ENCODE results near the gene ACTR3.

ACTR3 gene

GRCh38 chr2:113878743-113879142, 11.1 kb upstream of the ACTR3 start:
- H3K4me3 ChIP-seq (ENCODE audit: low read depth, low read length): no peak overlapping the region

GRCh38 chr2:113879457-113879856, 10.4 kb upstream of the ACTR3 start:
- no peak for DNase-seq
- Histone ChIP-seq H3K27me3 (no peaks in the 10 kb centered on the region), H3K36me3 (no peaks in the 10 kb centered on the region), H3K4me3 (ENCODE audit: low read depth, low read length) (no peak overlapping the region), H3K9me3 (no peaks in the 10 kb centered on the region), H3K4me1 (no peaks in the 10 kb centered on the region)
- no peak for TF ChIP-seq CTCF (IDR thresholded peaks at IDR 0.05; ENCODE audit: low read depth, low read length)

More at GRCh38 chr2:113878743-113879142, 11.1 kb upstream of the ACTR3 start:
- TF ChIP-seq CTCF (IDR thresholded peaks at IDR 0.05; ENCODE audit: low read depth, low read length): no peak
- Histone ChIP-seq H3K36me3 (no peaks in the 10 kb centered on the region), H3K9me3 (no peaks in the 10 kb centered on the region), H3K4me1 (no peaks in the 10 kb centered on the region), H3K27me3 (no peaks in the 10 kb centered on the region)
- DNase-seq: no peak

GRCh38 chr2:113886479-113887008, 3.3 kb upstream of the ACTR3 start:
- no peak for DNase-seq
- H3K27me3 ChIP-seq: no peaks in the 10 kb centered on the region
- no peaks in the 10 kb centered on the region for H3K36me3 ChIP-seq
- no peaks in the 10 kb centered on the region for H3K9me3 ChIP-seq
- H3K4me1 ChIP-seq: no peaks in the 10 kb centered on the region
- TF ChIP-seq CTCF (IDR thresholded peaks at IDR 0.05; ENCODE audit: low read depth, low read length): no peak
- H3K4me3 ChIP-seq (ENCODE audit: low read depth, low read length): no peak overlapping the region

- DNase-seq: no peak
- no peak for TF ChIP-seq CTCF (IDR thresholded peaks at IDR 0.05; ENCODE audit: low read depth, low read length)
- H3K4me1 ChIP-seq: no peaks in the 10 kb centered on the region
- H3K9me3 ChIP-seq: no peaks in the 10 kb centered on the region
- no peak overlapping the region for H3K4me3 ChIP-seq (ENCODE audit: low read depth, low read length)
- no peaks in the 10 kb centered on the region for H3K36me3 ChIP-seq
- H3K27me3 ChIP-seq: no peaks in the 10 kb centered on the region
Observed at GRCh38 chr2:113887009-113887792, 2.7 kb upstream of the ACTR3 start.

- Histone ChIP-seq H3K9me3 (no peaks in the 10 kb centered on the region), H3K27me3 (no peaks in the 10 kb centered on the region), H3K36me3 (no peaks in the 10 kb centered on the region), H3K4me1 (no peaks in the 10 kb centered on the region), H3K4me3 (ENCODE audit: low read depth, low read length) (peak overlapping the region; percentile 76)
- no peak for TF ChIP-seq CTCF (IDR thresholded peaks at IDR 0.05; ENCODE audit: low read depth, low read length)
- DNase-seq: no peak
Observed at GRCh38 chr2:113888641-113889470, 1.0 kb upstream of the ACTR3 start.
